Thoracic aorta (tissue), 2 donors: ENCODE results near the gene CKAP4. TPM values are rescaled to one million over a fixed set of nuclear protein-coding genes. Genes with fewer than 3 reads are reported as not detected.

ENCODE experiments used
- ATAC-seq: fragments of 150-250 bp; one replicate; pipeline ENCODE4 v1.8.0; 2017; ENCODE audit warnings: low read depth; ENCODE audit not compliant: insufficient number of reproducible peaks, low FRiP score
- DNase-seq: peaks from one replicate; pipeline ENCODE4 v3.0.0-alpha.2; 2020; ENCODE audit warnings: low spot score
- H3K27ac ChIP-seq, 2 donors: fragments of 200-600 bp; sonication (generic); 1 replicate in 1 of 2; 2 replicates in 1 of 2; pipeline ENCODE4 v1.5.1; 2016; ENCODE audit warnings: mild to moderate bottlenecking in 2 of 2, moderate library complexity in 2 of 2
- H3K27me3 ChIP-seq: fragments of 200-600 bp; sonication (generic); replicated peaks from 2 replicates; pipeline ENCODE4 v1.6.0; 2016; ENCODE audit warnings: mild to moderate bottlenecking; ENCODE audit not compliant: insufficient read depth
- H3K36me3 ChIP-seq: fragments of 200-600 bp; sonication (generic); one replicate; pipeline ENCODE4 v1.5.1; 2016
- H3K4me1 ChIP-seq, 2 donors: fragments of 200-600 bp; sonication (generic); 1 replicate in 1 of 2; 2 replicates in 1 of 2; pipeline versions ENCODE4 v1.5.1 to v1.6.0; 2016; ENCODE audit warnings: low read depth in 2 of 2, mild to moderate bottlenecking in 1 of 2; ENCODE audit not compliant: control insufficient read depth in 1 of 2
- H3K4me3 ChIP-seq: fragments of 200-600 bp; sonication (generic); 2 replicates; pipeline ENCODE4 v1.5.1; 2016; ENCODE audit warnings: mild to moderate bottlenecking
- H3K9me3 ChIP-seq: fragments of 200-600 bp; sonication (generic); 2 replicates; pipeline ENCODE4 v1.5.1; 2016
- CTCF ChIP-seq: fragments of 200-600 bp; sonication (generic); IDR thresholded peaks from one replicate; pipeline ENCODE4 v1.5.1; 2019; ENCODE audit warnings: antibody characterized with exemption
- total RNA-seq, 2 donors: library from RNA; depleted of rRNA; stranded (reverse); fragments of >200 nt; gene quantifications; one replicate each; pipeline versions ENCODE4 v1.1.0 to v1.2.3, GENCODE V29; 2016

Gene CKAP4
- total RNA-seq, 2 donors from 2014 or later, result 81.4 to 85.1 TPM

GRCh38 chr12:106258935-106259334, 11.1 kb upstream of the CKAP4 start:
- Histone ChIP-seq H3K27ac (no peak overlapping the region), H3K27me3 (no peaks in the 10 kb centered on the region), H3K4me3 (no peak overlapping the region), H3K36me3 (no peaks in the 10 kb centered on the region), H3K4me1 (no peaks in the 10 kb centered on the region), H3K9me3 (no peaks in the 10 kb centered on the region)
- DNase-seq, result no peak
- ATAC-seq, result no peak
- TF ChIP-seq CTCF, result no peak

- H3K27me3 ChIP-seq, result no peaks in the 10 kb centered on the region
- H3K4me3 ChIP-seq, result no peak overlapping the region
- DNase-seq (no peak), ATAC-seq (no peak)
- H3K9me3 ChIP-seq, result no peaks in the 10 kb centered on the region
- no peak overlapping the region for H3K27ac ChIP-seq
- H3K36me3 ChIP-seq, result no peaks in the 10 kb centered on the region
- H3K4me1 ChIP-seq, result no peaks in the 10 kb centered on the region
- TF ChIP-seq CTCF, result no peak
Measured at GRCh38 chr12:106258226-106258625, 10.4 kb upstream of the CKAP4 start.

GRCh38 chr12:106256524-106256923, 8.7 kb upstream of the CKAP4 start:
- Histone ChIP-seq H3K27me3 (no peaks in the 10 kb centered on the region), H3K36me3 (no peaks in the 10 kb centered on the region), H3K4me3 (no peak overlapping the region), H3K4me1 (no peaks in the 10 kb centered on the region), H3K9me3 (no peaks in the 10 kb centered on the region), H3K27ac (no peak overlapping the region)
- no peak for ATAC-seq
- no peak for DNase-seq
- no peak for TF ChIP-seq CTCF

- no peak for ATAC-seq
- no peak overlapping the region for H3K4me3 ChIP-seq
- DNase-seq, result no peak
- H3K27me3 ChIP-seq, result no peaks in the 10 kb centered on the region
- no peaks in the 10 kb centered on the region for H3K9me3 ChIP-seq
- no peaks in the 10 kb centered on the region for H3K4me1 ChIP-seq
- no peak overlapping the region for H3K27ac ChIP-seq
- no peaks in the 10 kb centered on the region for H3K36me3 ChIP-seq
- no peak for TF ChIP-seq CTCF
Measured at GRCh38 chr12:106255952-106256351, 8.1 kb upstream of the CKAP4 start.

- no peak for DNase-seq
- TF ChIP-seq CTCF, result no peak
- H3K4me3 ChIP-seq, result no peak overlapping the region
- ATAC-seq, result no peak
- no peaks in the 10 kb centered on the region for H3K9me3 ChIP-seq
- no peaks in the 10 kb centered on the region for H3K36me3 ChIP-seq
- no peaks in the 10 kb centered on the region for H3K27me3 ChIP-seq
- H3K4me1 ChIP-seq, result no peaks in the 10 kb centered on the region
- H3K27ac ChIP-seq, result no peak overlapping the region
Measured at GRCh38 chr12:106255493-106255892, 7.7 kb upstream of the CKAP4 start.
